ENCODE data around the gene NECTIN4. TPM values are rescaled to one million over a fixed set of nuclear protein-coding genes. Genes with fewer than 3 reads are reported as not detected.

NECTIN4 gene
- total and polyA plus RNA-seq, 2 experiments from 2014 or later = 0.16 TPM; not detected in 1

- no peak overlapping the region for H3K27ac Mint-ChIP-seq
- Histone ChIP-seq H2AFZ (no peak overlapping the region), H3K4me1 (ENCODE audit: insufficient read depth) (peaks cover 7% of the 10 kb centered on the region), H3K27ac (ENCODE audit: low read depth) (no peak overlapping the region), H4K20me1 (replicated peaks; ENCODE audit: insufficient read depth) (no peaks in the 10 kb centered on the region), H3K27me3 (ENCODE audit: insufficient read depth) (no peaks in the 10 kb centered on the region), H3K36me3 (ENCODE audit: insufficient read depth) (no peaks in the 10 kb centered on the region), H3K4me3 (no peak overlapping the region), H3K9me2 (ENCODE audit: insufficient read depth) (peaks cover 5% of the 10 kb centered on the region; the same call in 1 of the 2 replicates), H3K4me2 (no peak overlapping the region), H3K79me2 (replicated peaks; ENCODE audit: insufficient read depth) (no peaks in the 10 kb centered on the region), H3F3A (replicated peaks; ENCODE audit: low read depth) (no peaks in the 10 kb centered on the region)
- ATAC-seq (no peak), DNase-seq (ENCODE audit: low spot score) (no peak)
- no peak overlapping the region for H3K4me3 Mint-ChIP-seq
- H3K9me3 Mint-ChIP-seq = no peaks in the 10 kb centered on the region
- peaks cover 8% of the 10 kb centered on the region for H3K27me3 Mint-ChIP-seq (ENCODE audit: insufficient read depth, low read depth, poor library complexity)
- TF ChIP-seq ETS1 (IDR thresholded peaks at IDR 0.05) (no peak), CTCF (conservative IDR thresholded peaks at IDR 0.05; ENCODE audit: low read depth in 2 of 2) (no peak), NANOG (IDR thresholded peaks at IDR 0.05; ENCODE audit: borderline replicate concordance) (no peak), REST (IDR thresholded peaks at IDR 0.05; ENCODE audit: unreplicated experiment) (no peak), ZNF331 (CRISPR knock-in tag; IDR thresholded peaks at IDR 0.05; ENCODE audit: low read depth) (no peak), POLR2AphosphoS5 (IDR thresholded peaks at IDR 0.05; ENCODE audit: low read depth) (no peak), STAT1 (IDR thresholded peaks at IDR 0.05; ENCODE audit: unreplicated experiment) (no peak), EZH2 (IDR thresholded peaks at IDR 0.05; ENCODE audit: low read depth, unreplicated experiment) (no peak), EZH2phosphoT487 (IDR thresholded peaks at IDR 0.05; ENCODE audit: unreplicated experiment) (no peak), ZNF114 (CRISPR knock-in tag; IDR thresholded peaks at IDR 0.05) (no peak)
- TF ChIP-seq, protein P1, sequence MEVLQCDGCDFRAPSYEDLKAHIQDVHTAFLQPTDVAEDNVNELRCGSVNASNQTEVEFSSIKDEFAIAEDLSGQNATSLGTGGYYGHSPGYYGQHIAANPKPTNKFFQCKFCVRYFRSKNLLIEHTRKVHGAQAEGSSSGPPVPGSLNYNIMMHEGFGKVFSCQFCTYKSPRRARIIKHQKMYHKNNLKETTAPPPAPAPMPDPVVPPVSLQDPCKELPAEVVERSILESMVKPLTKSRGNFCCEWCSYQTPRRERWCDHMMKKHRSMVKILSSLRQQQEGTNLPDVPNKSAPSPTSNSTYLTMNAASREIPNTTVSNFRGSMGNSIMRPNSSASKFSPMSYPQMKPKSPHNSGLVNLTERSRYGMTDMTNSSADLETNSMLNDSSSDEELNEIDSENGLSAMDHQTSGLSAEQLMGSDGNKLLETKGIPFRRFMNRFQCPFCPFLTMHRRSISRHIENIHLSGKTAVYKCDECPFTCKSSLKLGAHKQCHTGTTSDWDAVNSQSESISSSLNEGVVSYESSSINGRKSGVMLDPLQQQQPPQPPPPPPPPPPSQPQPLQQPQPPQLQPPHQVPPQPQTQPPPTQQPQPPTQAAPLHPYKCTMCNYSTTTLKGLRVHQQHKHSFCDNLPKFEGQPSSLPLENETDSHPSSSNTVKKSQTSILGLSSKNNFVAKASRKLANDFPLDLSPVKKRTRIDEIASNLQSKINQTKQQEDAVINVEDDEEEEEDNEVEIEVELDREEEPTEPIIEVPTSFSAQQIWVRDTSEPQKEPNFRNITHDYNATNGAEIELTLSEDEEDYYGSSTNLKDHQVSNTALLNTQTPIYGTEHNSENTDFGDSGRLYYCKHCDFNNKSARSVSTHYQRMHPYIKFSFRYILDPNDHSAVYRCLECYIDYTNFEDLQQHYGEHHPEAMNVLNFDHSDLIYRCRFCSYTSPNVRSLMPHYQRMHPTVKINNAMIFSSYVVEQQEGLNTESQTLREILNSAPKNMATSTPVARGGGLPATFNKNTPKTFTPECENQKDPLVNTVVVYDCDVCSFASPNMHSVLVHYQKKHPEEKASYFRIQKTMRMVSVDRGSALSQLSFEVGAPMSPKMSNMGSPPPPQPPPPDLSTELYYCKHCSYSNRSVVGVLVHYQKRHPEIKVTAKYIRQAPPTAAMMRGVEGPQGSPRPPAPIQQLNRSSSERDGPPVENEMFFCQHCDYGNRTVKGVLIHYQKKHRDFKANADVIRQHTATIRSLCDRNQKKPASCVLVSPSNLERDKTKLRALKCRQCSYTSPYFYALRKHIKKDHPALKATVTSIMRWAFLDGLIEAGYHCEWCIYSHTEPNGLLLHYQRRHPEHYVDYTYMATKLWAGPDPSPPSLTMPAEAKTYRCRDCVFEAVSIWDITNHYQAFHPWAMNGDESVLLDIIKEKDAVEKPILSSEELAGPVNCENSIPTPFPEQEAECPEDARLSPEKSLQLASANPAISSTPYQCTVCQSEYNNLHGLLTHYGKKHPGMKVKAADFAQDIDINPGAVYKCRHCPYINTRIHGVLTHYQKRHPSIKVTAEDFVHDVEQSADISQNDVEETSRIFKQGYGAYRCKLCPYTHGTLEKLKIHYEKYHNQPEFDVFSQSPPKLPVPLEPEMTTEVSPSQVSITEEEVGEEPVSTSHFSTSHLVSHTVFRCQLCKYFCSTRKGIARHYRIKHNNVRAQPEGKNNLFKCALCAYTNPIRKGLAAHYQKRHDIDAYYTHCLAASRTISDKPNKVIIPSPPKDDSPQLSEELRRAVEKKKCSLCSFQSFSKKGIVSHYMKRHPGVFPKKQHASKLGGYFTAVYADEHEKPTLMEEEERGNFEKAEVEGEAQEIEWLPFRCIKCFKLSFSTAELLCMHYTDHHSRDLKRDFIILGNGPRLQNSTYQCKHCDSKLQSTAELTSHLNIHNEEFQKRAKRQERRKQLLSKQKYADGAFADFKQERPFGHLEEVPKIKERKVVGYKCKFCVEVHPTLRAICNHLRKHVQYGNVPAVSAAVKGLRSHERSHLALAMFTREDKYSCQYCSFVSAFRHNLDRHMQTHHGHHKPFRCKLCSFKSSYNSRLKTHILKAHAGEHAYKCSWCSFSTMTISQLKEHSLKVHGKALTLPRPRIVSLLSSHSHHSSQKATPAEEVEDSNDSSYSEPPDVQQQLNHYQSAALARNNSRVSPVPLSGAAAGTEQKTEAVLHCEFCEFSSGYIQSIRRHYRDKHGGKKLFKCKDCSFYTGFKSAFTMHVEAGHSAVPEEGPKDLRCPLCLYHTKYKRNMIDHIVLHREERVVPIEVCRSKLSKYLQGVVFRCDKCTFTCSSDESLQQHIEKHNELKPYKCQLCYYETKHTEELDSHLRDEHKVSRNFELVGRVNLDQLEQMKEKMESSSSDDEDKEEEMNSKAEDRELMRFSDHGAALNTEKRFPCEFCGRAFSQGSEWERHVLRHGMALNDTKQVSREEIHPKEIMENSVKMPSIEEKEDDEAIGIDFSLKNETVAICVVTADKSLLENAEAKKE (CRISPR knock-in tag; IDR thresholded peaks at IDR 0.05) = no peak
- peaks cover 15% of the 10 kb centered on the region for H3K4me1 Mint-ChIP-seq
- no peaks in the 10 kb centered on the region for H3K36me3 Mint-ChIP-seq (ENCODE audit: low read depth)
Measured at GRCh38 chr1:161090617-161091016, 1.3 kb upstream of the NECTIN4 start.

Data from GM23338 (cell line).